Lower leg skin (tissue), 4 donors: ENCODE data around the gene PTCH2. TPM values are rescaled to one million over a fixed set of nuclear protein-coding genes. Genes with fewer than 3 reads are reported as not detected.

Source experiments
- DNase-seq, 2 donors: peaks; one replicate each; pipeline ENCODE4 v3.0.0-alpha.2; 2019; ENCODE audit warnings: low spot score in 2 of 2
- H3K4me3 ChIP-seq: fragments of 200-600 bp; sonication (generic); 2 replicates; pipeline ENCODE4 v1.5.1; 2017; ENCODE audit warnings: mild to moderate bottlenecking, low read depth; ENCODE audit not compliant: poor library complexity, severe bottlenecking
- POLR2A ChIP-seq, 2 donors: fragments of 450-650 bp; IDR thresholded peaks; one replicate each; pipeline ENCODE4 v1.6.1; 2016 to 2017; ENCODE audit warnings: antibody characterized with exemption in 2 of 2, mild to moderate bottlenecking in 1 of 2, moderate library complexity in 1 of 2
- WGBS, 2 donors: methylation state at CpG; one replicate each; pipeline ENCODE4 v1.1.5; 2018; 5-methylcytosine and 5-hydroxymethylcytosine counted together
- intact Hi-C: fragments of 100-400 bp; cut with DNase I; formaldehyde crosslinking; loops from one replicate; pipeline ENCODE4 v1.15.0; 2023; ENCODE audit warnings: low total_unique reads
- total RNA-seq, 4 donors: library from RNA; depleted of rRNA; stranded (reverse); fragments of >200 nt; gene quantifications; one replicate each; pipeline ENCODE4 v1.1.0, GENCODE V29; 2016
- TF ChIP-seq, protein P1 (sequence below), 3 donors: fragments of 450-650 bp; IDR thresholded peaks; one replicate each; pipeline ENCODE4 v1.5.1; 2016; ENCODE audit warnings: antibody characterized with exemption in 3 of 3, mild to moderate bottlenecking in 3 of 3, moderate library complexity in 2 of 3

PTCH2 gene
- total RNA-seq, 4 donors from 2014 or later: 0.54 to 2.7 (median 1.2) TPM

- 25 to 42% methylated on average over 6 to 7 of the region's 7 CpGs for WGBS, 2 donors
- no peak within 1 kb of the TSS for H3K4me3 ChIP-seq
- TF ChIP-seq, protein P1, sequence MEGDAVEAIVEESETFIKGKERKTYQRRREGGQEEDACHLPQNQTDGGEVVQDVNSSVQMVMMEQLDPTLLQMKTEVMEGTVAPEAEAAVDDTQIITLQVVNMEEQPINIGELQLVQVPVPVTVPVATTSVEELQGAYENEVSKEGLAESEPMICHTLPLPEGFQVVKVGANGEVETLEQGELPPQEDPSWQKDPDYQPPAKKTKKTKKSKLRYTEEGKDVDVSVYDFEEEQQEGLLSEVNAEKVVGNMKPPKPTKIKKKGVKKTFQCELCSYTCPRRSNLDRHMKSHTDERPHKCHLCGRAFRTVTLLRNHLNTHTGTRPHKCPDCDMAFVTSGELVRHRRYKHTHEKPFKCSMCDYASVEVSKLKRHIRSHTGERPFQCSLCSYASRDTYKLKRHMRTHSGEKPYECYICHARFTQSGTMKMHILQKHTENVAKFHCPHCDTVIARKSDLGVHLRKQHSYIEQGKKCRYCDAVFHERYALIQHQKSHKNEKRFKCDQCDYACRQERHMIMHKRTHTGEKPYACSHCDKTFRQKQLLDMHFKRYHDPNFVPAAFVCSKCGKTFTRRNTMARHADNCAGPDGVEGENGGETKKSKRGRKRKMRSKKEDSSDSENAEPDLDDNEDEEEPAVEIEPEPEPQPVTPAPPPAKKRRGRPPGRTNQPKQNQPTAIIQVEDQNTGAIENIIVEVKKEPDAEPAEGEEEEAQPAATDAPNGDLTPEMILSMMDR (IDR thresholded peaks at IDR 0.05): no peak
- no peak for TF ChIP-seq POLR2A (IDR thresholded peaks at IDR 0.05)
- intact Hi-C loops: no loop called here
- no peak for DNase-seq
Measured at GRCh38 chr1:44806704-44807363, 36.2 kb downstream of the PTCH2 start, which contains the start of gene DYNLT4. Gene DYNLT4 (minus strand): TSS chr1:44807351. CDS start chr1:44806668, 683 bp downstream.

DNA sequence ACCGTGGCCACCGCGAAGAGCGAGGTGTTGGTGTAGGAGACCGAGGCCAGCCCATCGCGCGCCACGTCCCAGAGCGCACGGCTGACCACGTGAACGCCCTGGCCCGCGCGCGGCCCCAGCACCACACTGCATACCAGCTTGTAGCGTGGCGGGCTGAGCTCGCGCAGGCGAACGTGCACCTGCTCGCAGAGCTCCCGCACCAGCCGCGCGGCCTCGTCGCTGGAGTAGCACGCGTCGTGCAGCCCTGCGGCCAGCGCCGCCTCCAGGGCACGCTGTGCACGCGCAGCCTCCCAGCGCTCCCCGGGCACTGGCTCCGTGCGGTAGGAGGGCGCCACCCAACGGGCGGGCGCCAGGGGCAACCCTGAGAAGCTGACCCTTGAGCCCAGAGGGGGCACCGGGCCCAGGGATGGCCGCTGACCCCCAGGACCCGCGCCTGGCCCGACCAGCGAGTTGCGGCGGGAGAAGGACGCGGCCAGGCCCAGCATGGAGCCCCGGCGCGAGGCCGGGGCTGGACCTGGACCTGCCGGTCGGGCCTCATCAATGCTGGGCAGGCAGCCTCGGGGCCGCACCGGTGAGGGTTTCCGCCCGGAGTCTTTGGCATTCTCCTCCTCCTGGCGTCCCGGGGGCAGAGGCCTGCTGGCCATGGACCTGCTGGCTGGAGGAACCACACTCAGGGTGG lies 36.9 kb downstream of the PTCH2 start:
- WGBS, 2 donors: 89 to 91% methylated on average over 50 to 70 of the region's 70 CpGs
- H3K4me3 ChIP-seq: no peak overlapping the region
- TF ChIP-seq POLR2A (IDR thresholded peaks at IDR 0.05): no peak
- TF ChIP-seq, protein P1 (IDR thresholded peaks at IDR 0.05): no peak
- peak in 1 of 2 donors; percentile 88 for DNase-seq
- intact Hi-C loops: no loop called here

GRCh38 chr1:44805311-44806024 lies 37.6 kb downstream of the PTCH2 start:
- intact Hi-C loops: no loop called here
- WGBS, 2 donors: 90% methylated on average over 20 of the region's 20 CpGs

DNA sequence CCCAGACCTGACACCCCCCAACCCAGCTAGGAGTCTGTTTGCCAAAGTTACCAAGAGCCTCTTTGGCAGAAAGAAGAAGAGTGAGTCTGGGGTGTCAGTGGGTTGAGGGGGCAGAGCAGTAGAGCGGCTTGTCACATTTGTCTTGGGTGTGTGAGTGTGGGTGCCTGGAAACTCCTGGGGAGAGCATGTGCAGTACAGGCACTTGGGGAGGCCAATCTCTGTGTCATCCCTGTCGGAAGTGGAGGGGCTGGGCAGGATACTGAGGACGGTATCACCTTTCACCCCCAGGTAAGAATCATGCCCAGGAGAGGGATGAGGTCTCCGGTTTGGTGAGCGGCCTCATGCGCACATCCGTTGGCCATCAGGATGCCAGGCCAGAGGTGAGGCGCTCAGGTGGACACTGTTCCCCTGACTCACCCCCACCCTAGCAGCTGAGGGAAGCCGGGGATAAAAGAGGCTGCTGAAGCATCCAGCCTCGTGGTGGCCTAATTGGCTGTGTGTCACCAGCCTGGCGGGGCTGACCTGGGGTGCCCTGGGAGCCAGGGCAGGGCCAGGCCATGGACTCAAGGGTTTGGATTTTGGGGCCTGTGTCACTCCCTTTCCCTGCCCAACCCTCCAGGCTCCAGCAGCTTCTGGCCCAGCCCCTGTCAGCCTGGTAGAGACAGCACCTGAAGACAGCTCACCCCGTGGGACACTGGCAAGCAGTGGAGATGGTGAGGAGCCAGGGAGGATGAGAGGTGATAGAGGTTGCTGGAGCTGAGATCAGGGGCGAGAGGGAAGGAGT lies 39.5 kb downstream of the PTCH2 start:
- peak in 1 of 2 donors; percentile 83 for DNase-seq
- WGBS, 2 donors: 74 to 77% methylated on average over 12 to 13 of the region's 13 CpGs
- no peak for TF ChIP-seq POLR2A (IDR thresholded peaks at IDR 0.05)
- TF ChIP-seq, protein P1 (IDR thresholded peaks at IDR 0.05): no peak
- H3K4me3 ChIP-seq: no peak overlapping the region
- intact Hi-C loops: no loop called here

More at GRCh38 chr1:44805311-44806024, 37.6 kb downstream of the PTCH2 start:
- no peak overlapping the region for H3K4me3 ChIP-seq
- TF ChIP-seq, protein P1 (IDR thresholded peaks at IDR 0.05): no peak
- TF ChIP-seq POLR2A (IDR thresholded peaks at IDR 0.05): no peak
- DNase-seq: peak in 1 of 2 donors; percentile 86

- no peak for TF ChIP-seq POLR2A (IDR thresholded peaks at IDR 0.05)
- TF ChIP-seq, protein P1 (IDR thresholded peaks at IDR 0.05): no peak
- peak in 1 of 2 donors; percentile 85 for DNase-seq
- WGBS, 2 donors: 90 to 92% methylated on average over 8 to 9 of the region's 9 CpGs
- H3K4me3 ChIP-seq: no peak overlapping the region
- intact Hi-C loops: no loop called here
Measured at GRCh38 chr1:44803062-44803311, 40.1 kb downstream of the PTCH2 start.
